ENCODE measurements around the gene RFK. TPM values are rescaled to one million over a fixed set of nuclear protein-coding genes. Genes with fewer than 3 reads are reported as not detected.

RFK gene
- 10 to 100 TPM; 17.7 to 19.8 TPM for total RNA-seq

GRCh38 chr9:76394195-76394959 lies at the start of gene RFK:
Gene RFK (minus strand): TSS chr9:76394426. CDS start chr9:76394171, 255 bp downstream.

Other genes starting within 250 kb of the RFK start
- 1 to 10 TPM; 3.2 to 3.8 TPM for gene GCNT1, start 64.8 kb upstream of the RFK start, total RNA-seq

All from activated naive CD4-positive, alpha-beta T cell treated with anti-CD3 and anti-CD28 coated beads, Interleukin-2, amount 10 ng/mL, durations not matched to agents 5 hours and 36 hours (primary cell).